CD1c-positive myeloid dendritic cell (primary cell): ENCODE data around the gene PLA1A.
A peak's percentile ranks its signal among the peaks of the same experiment; 100 is the strongest.
"Not testable (repeated sequence)": the region's sequence is repeated elsewhere in the genome, so short reads cannot be mapped to it uniquely, and the experiment has no call there.

Source experiments
- DNase-seq: peaks from one replicate; pipeline ENCODE4 v3.0.0-alpha.2; 2016; ENCODE audit errors: extremely low spot score

Gene PLA1A

DNA sequence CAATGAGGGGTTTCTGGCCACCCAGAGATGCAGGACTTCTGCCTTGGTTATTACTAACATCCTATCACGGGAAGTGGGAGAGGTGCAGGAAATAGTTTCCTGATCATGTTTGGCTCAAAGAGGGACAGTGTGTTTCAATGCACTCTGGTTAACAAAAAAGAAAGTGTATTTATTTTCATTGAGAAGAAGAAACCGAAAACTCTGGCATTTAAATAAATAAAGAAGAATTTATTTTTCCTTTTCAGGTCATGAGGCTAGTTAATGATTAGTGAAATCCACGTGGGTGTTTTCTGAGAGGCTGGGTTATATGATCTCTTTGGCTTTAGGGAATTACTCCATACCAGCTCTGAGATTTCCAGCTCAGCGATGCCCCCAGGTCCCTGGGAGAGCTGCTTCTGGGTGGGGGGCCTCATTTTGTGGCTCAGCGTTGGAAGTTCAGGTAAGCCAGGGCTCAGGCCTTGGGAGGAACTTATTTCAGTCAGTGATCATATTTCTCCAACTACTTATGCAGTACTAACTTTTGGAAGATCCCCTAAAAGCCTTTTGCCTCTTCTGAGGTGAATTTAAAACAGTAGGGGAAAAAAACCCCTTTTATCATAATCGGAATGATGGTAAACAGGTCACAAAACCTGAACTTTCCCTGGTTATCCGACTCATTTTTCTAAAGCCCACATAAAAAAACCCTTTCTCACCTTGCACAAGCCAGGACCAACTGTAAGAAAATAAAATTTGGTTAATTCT is at the start of gene PLA1A:
TSS of gene PLA1A (plus strand) at position 338 of the 741 bp plus-strand sequence. CDS start at position 367, 29 bp downstream.
- no peak for DNase-seq

DNA sequence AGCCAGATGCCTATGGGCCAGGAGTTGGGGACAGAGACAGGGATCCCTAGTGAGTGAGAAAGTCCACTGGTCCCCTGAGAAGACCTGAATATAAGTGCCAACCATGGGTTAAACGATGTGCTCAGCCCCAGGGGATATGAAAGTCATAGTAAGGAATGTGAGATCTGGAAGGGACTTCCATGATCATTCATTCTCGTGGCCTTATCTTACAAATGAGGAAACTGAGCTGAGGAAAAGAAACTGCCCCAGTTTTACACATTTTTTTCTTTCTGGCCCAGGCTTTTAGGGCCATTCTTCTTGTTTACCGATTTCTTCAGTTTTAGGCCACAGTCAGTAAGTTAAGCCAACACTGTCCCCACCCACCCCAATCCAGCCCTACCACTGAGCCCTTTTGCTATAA is 49.3 kb upstream of the PLA1A start:
- peak; percentile 18 for DNase-seq

DNA sequence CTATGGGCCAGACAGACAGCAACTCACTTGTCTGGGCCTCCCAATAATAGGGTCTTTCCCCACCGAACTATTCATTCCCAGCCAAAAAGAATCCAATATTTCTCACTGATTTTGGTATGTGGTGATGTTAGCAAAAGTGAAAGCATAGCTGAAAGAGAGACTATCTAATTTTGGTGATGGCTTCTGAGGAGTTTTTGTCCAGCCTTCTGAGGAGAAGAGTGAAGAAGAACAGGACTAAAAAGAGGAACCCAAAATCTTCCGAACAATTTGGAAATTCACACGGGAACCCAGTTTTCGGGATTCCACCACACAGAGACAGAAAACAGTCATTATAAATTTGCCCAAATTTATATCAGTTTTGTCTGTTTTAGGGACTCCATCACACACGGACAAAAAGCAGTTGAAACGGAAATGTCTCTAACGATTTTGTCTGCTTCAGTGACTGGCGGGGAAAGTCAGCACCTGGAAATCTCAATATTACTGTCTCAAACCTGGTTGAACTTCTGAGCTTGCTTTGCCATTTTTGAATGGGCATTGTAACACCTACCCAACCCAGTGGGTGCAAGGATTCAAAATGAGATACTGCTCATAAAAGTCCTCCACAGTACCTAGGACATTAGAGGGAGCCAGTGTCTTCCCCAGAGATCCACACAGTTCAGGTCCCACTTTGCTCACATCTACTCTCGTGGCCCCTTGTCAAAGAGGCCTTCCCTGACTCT is 47.3 kb upstream of the PLA1A start:
- DNase-seq: no peak

- DNase-seq: no peak
Observed at GRCh38 chr3:119551598-119551997, 46.1 kb upstream of the PLA1A start.

DNA sequence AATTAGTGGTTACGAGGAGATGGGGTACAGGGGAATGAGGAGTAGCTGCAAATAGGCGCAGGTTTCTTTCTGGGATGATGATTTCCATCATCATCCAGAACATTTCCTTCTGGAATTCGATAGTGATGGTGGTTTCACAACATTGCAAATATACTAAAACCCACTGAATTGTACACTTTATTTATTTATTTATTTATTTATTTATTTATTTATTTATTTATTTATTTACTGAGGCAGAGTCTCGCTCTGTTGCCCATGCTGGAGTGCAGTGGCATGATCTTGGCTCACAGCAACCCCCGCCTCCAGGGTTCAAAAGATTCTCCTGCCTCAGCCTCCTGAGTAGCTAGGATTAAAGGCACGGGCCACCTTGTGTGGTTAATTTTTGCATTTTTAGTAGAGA is 44.8 kb upstream of the PLA1A start:
- DNase-seq: not testable (repeated sequence)

GRCh38 chr3:119553823-119554415 is 43.8 kb upstream of the PLA1A start:
- DNase-seq: no peak

- peak; percentile 75 for DNase-seq
Observed at GRCh38 chr3:119555309-119555735, 42.4 kb upstream of the PLA1A start.

DNA sequence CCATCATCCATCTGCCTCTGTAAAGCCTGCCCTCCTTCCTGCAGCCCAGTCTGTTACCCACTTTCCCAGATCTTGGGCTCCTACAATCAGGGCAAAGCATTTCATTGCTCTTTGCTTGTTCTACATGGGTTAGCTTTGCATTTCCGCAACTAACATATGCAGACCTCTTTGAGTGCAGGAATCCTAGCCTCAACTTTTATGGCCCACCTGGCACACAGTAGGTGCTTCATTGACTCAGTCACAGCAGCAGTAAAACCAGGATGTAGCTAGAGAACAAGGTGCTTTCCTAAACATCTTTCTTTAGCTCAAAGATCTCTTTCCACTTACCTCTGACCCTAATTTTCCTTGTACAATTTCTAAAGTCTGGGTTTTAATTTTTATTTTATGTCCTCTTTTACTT is 41.8 kb upstream of the PLA1A start:
- no peak for DNase-seq

DNA sequence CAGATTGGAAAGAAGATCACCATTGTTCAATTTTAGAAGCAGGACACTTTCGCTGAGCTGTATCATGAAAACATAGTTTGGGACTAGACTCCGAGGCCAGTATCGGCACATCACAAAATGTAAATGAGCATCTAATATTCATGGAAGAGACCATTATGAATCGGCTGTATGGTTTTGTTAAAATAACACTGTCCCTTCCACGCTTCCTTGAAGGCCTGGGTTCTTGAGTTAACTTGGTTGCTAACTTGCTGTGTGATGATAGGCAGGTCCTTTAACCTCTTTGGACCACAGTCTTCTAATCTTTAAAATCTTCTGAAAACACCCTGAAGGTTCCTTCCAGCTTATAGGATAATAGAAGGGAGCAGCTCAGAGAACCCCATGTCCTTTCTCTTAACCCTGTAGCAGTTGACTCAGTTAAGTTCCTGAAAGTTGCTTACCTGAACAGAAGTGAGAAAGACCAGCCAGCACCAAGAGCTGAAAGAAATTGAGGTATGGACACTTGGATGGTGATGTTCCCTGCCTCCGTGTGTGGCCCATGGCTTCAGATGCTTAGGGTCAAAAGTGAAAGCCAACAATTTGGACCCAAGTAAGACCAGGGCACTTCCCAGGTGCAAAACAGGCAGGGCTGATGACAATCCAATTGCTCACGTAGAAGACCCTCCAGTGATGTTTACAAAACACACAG is 40.4 kb upstream of the PLA1A start:
- no peak for DNase-seq

DNA sequence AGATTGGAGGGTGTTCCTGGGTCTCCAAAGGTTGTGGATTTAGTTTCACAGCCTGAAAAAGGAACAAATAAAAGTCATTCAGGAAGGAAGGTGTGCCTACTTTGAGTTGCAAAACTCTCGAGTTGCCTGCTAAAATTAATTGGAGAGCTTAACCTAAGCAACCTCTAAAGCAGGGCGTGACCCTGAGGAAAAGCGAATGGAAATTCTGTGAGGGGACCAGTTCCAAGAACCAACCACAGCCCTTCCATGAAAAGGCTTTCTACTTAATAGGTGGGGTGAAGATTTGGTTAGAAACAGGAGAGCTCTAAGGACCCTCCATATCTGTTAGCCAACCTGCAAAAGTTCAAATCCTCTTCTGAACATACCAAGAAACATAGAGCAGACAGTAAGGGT is 39.8 kb upstream of the PLA1A start:
- no peak for DNase-seq

GRCh38 chr3:119558626-119559317 is 38.9 kb upstream of the PLA1A start:
- no peak for DNase-seq

- DNase-seq: peak; percentile 75
Observed at GRCh38 chr3:119559441-119559963, 38.2 kb upstream of the PLA1A start, which contains the start of gene CD80. CD80 (minus strand) TSS chr3:119559614; CDS start chr3:119557728, 1,886 bp downstream.

GRCh38 chr3:119560160-119560559 is 37.5 kb upstream of the PLA1A start:
- no peak for DNase-seq

GRCh38 chr3:119562307-119562961 is 35.3 kb upstream of the PLA1A start:
- DNase-seq: peak; percentile 75

GRCh38 chr3:119563334-119563733 is 34.4 kb upstream of the PLA1A start:
- not testable (repeated sequence) for DNase-seq

GRCh38 chr3:119569156-119569555 is 28.5 kb upstream of the PLA1A start:
- DNase-seq: peak; percentile 20

- DNase-seq: peak; percentile 94
Observed at GRCh38 chr3:119570229-119570628, 27.5 kb upstream of the PLA1A start.

GRCh38 chr3:119571230-119571629 is 26.5 kb upstream of the PLA1A start:
- DNase-seq: no peak

DNA sequence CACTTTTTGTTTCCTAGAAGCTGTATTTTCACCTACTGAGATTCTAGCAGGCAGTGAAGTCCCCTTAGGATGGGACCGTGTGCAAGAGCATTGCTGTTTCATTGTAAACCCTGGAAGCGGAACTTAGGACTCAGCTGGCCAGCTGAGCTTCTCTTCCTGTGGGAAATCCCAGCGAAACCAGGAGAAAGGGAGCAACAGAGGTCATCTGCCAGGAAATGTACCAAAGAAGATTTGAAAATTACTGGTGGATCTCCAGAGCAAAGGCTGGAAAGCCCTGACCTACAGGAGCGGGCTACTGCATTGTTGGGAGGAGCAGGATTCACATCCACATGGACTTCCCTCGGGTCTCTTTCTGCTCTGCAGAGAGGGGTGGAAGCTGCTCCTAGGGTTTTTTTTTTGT is 26.0 kb upstream of the PLA1A start:
- peak; percentile 22 for DNase-seq

GRCh38 chr3:119575507-119575906 is 22.2 kb upstream of the PLA1A start:
- DNase-seq: no peak
